Lower lobe of right lung (tissue), 2 donors: ENCODE results near the gene SAMD14. TPM values are rescaled to one million over a fixed set of nuclear protein-coding genes. Genes with fewer than 3 reads are reported as not detected.

Experiments used
- ATAC-seq, 2 donors: fragments of 200-7000 bp; cut with Tn5 transposase; one replicate each; pipeline ENCODE4 v1.9.1; 2020 to 2022; ENCODE audit warnings: mild to moderate bottlenecking in 2 of 2, moderate library complexity in 2 of 2
- DNase-seq: peaks from one replicate; pipeline ENCODE4 v3.0.0-alpha.2; 2020
- H3K27ac ChIP-seq: fragments of 200-600 bp; one replicate; pipeline ENCODE4 v1.8.0; 2022
- H3K27me3 ChIP-seq: fragments of 200-600 bp; one replicate; pipeline ENCODE4 v1.8.0; 2022; ENCODE audit warnings: low read depth
- H3K36me3 ChIP-seq: fragments of 200-600 bp; one replicate; pipeline ENCODE4 v1.8.0; 2022; ENCODE audit warnings: mild to moderate bottlenecking
- H3K4me1 ChIP-seq: fragments of 200-600 bp; one replicate; pipeline ENCODE4 v1.8.0; 2022
- H3K4me3 ChIP-seq: fragments of 200-600 bp; one replicate; pipeline ENCODE4 v1.8.0; 2022; ENCODE audit warnings: mild to moderate bottlenecking
- H3K9me3 ChIP-seq: fragments of 200-600 bp; one replicate; pipeline ENCODE4 v1.8.0; 2022
- CTCF ChIP-seq: fragments of 200-600 bp; IDR thresholded peaks from one replicate; pipeline ENCODE4 v1.8.0; 2022; ENCODE audit warnings: antibody characterized with exemption, mild to moderate bottlenecking
- intact Hi-C: fragments of 100-400 bp; cut with DNase I; formaldehyde crosslinking; loops from one replicate; pipeline ENCODE4 v1.11.0; 2022
- total RNA-seq: library from RNA; stranded (reverse); fragmentation: NEBNext Ultra II Directional; extraction: Animal tissue kit (Norgen Biotek cat#: 25700); gene quantifications from one replicate; pipeline ENCODE4 v1.2.1, GENCODE V29; 2021
- donor health status: DM: no; HTN: yes; CAD: no; lungs with severe emphysema.

Gene SAMD14
- total RNA-seq, 1 donor from 2014 or later: 9.2 TPM

- Histone ChIP-seq H3K36me3 (peaks cover 35% of the 10 kb centered on the region), H3K27me3 (no peaks in the 10 kb centered on the region), H3K4me1 (peaks cover 16% of the 10 kb centered on the region), H3K27ac (peak overlapping the region; percentile 81), H3K9me3 (no peaks in the 10 kb centered on the region), H3K4me3 (peak overlapping the region; percentile 86)
- no peak for TF ChIP-seq CTCF
- no peak for DNase-seq
- no peak for ATAC-seq
- intact Hi-C loops: no loop called here
Measured at GRCh38 chr17:50095626-50096037, 34.3 kb downstream of the SAMD14 start.

DNA sequence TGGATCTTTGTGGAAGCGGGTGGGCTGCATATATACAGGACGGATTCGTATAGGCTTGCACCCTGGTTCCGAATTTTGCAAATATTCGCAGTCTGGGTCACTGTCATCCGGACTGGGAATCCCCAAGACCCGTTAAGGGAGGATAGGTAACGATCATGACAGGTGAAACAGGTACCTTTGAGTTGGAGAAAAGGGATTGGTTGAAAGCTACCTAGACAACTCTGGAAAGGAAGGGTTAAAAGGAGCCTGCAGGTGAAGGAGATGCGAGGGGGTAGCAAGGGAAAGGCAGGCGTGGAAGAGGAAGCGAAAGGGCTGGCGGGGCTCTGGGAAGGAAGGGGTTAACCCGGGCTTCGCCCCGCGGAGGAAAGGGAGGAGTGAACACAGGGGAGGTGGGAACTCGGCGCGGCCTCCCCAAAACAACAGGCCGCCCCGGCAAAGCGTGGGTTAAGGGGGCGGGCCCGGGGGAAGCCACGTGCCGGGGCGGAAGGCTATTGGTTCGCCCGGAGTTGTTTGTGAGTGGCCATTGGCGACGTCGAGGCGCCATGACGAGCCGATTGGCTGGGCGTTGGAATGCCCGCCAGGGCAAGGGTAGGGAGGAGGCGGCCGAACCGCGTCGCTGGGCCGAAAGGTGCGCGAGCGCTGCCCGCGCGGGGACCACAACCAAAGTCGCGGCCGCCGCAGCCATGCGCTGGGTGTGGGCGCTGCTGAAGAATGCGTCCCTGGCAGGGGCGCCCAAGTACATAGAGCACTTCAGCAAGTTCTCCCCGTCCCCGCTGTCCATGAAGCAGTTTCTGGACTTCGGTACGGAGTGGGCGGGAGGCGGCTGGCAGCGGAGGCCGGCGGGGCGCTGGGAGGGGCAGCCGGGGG is 35.0 kb downstream of the SAMD14 start, which contains the start of gene PDK2:
Gene PDK2 (plus strand): TSS at position 599 of the 867 bp plus-strand sequence. CDS start 85 bp downstream, at position 684.
- no peaks in the 10 kb centered on the region for H3K27me3 ChIP-seq
- no peak for TF ChIP-seq CTCF
- intact Hi-C loops: no loop called here
- peaks cover 35% of the 10 kb centered on the region for H3K36me3 ChIP-seq
- ATAC-seq (peak; percentile 96 to 97), DNase-seq (peak; percentile 97)
- peaks cover 16% of the 10 kb centered on the region for H3K4me1 ChIP-seq
- peak within 1 kb of the TSS; percentile 86 for H3K4me3 ChIP-seq
- no peaks in the 10 kb centered on the region for H3K9me3 ChIP-seq
- H3K27ac ChIP-seq: peak within 1 kb of the TSS; percentile 81

GRCh38 chr17:50094243-50094752 is 35.7 kb downstream of the SAMD14 start:
- Histone ChIP-seq H3K27me3 (no peaks in the 10 kb centered on the region), H3K36me3 (peaks cover 38% of the 10 kb centered on the region), H3K4me3 (peak overlapping the region; percentile 86), H3K9me3 (no peaks in the 10 kb centered on the region), H3K27ac (peak overlapping the region; percentile 81), H3K4me1 (peaks cover 16% of the 10 kb centered on the region)
- peak; percentile 97 for TF ChIP-seq CTCF
- intact Hi-C loops: no loop called here
- ATAC-seq: peak; percentile 84 to 86
- DNase-seq: peak; percentile 93

DNA sequence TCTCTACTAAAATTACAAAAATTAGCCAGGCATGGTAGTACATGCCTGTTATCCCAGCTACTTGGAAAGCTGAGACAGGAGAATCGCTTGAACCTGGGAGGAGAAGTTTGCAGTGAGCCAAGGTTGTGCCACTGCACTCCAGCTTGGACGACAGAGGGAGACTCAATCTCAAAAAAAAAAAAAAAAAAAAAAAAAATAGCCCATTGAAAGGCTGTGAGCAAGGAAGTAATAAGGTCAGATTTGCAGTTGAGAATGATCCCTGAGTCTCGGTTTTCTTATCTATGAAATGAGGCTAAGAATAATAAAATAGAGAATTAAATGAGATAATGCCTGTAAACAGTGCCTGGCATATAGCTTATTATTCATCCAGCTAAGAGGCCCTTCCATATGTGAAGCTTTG is 36.2 kb downstream of the SAMD14 start:
- H3K27me3 ChIP-seq: no peaks in the 10 kb centered on the region
- H3K36me3 ChIP-seq: peaks cover 38% of the 10 kb centered on the region
- ATAC-seq: no peak
- no peak for DNase-seq
- no peak for TF ChIP-seq CTCF
- intact Hi-C loops: no loop called here
- no peak overlapping the region for H3K27ac ChIP-seq
- no peaks in the 10 kb centered on the region for H3K9me3 ChIP-seq
- peaks cover 16% of the 10 kb centered on the region for H3K4me1 ChIP-seq
- H3K4me3 ChIP-seq: no peak overlapping the region

GRCh38 chr17:50093246-50093645 is 36.7 kb downstream of the SAMD14 start:
- ATAC-seq (no peak), DNase-seq (no peak)
- H3K4me1 ChIP-seq: peaks cover 16% of the 10 kb centered on the region
- no peaks in the 10 kb centered on the region for H3K9me3 ChIP-seq
- intact Hi-C loops: no loop called here
- no peak overlapping the region for H3K4me3 ChIP-seq
- no peaks in the 10 kb centered on the region for H3K27me3 ChIP-seq
- TF ChIP-seq CTCF: no peak
- H3K36me3 ChIP-seq: peaks cover 38% of the 10 kb centered on the region
- no peak overlapping the region for H3K27ac ChIP-seq
